GM12878 (cell line): ENCODE results near the gene SLC27A5. TPM values are rescaled to one million over a fixed set of nuclear protein-coding genes. Genes with fewer than 3 reads are reported as not detected.

Experiments used
- BACH1 ChIP-seq: fragments of 450-650 bp; IDR thresholded peaks from 2 replicates; pipeline ENCODE4 v1.6.1; 2017; ENCODE audit warnings: mild to moderate bottlenecking, borderline replicate concordance
- BCLAF1 ChIP-seq: fragments of 450-650 bp; IDR thresholded peaks from 2 replicates; pipeline ENCODE4 v1.6.1; 2017; ENCODE audit warnings: antibody characterized with exemption, mild to moderate bottlenecking, moderate library complexity
- CHD2 ChIP-seq: IDR thresholded peaks from 2 replicates; pipeline ENCODE4 v1.6.1; 2011; ENCODE audit warnings: low read depth, low read length, improper control_type of control experiment, borderline replicate concordance
- CREB1 ChIP-seq: IDR thresholded peaks from 2 replicates; pipeline ENCODE4 v1.6.1; 2012; ENCODE audit warnings: low read depth, mild to moderate bottlenecking, inconsistent platforms
- E4F1 ChIP-seq: fragments of 450-650 bp; IDR thresholded peaks from 2 replicates; pipeline ENCODE4 v1.6.1; 2018; ENCODE audit warnings: borderline replicate concordance, mild to moderate bottlenecking; ENCODE audit not compliant: partially characterized antibody
- GATAD2B ChIP-seq: fragments of 450-650 bp; conservative IDR thresholded peaks from 2 replicates; pipeline ENCODE4 v1.6.1; 2017; ENCODE audit warnings: low read depth, mild to moderate bottlenecking, moderate library complexity
- HDGF ChIP-seq: fragments of 450-650 bp; IDR thresholded peaks from 2 replicates; pipeline ENCODE4 v1.6.1; 2016; ENCODE audit warnings: antibody characterized with exemption
- IKZF1 ChIP-seq: fragments of 450-650 bp; conservative IDR thresholded peaks from 2 replicates; pipeline ENCODE4 v1.6.1; 2017; ENCODE audit warnings: antibody characterized with exemption, mild to moderate bottlenecking
- MEF2A ChIP-seq: IDR thresholded peaks from 2 replicates; pipeline ENCODE4 v1.6.1; 2011; ENCODE audit warnings: low read depth, mild to moderate bottlenecking, low read length, moderate library complexity; ENCODE audit not compliant: insufficient read depth
- MEF2B ChIP-seq: fragments of 450-650 bp; IDR thresholded peaks from 2 replicates; pipeline ENCODE4 v1.6.1; 2018; ENCODE audit warnings: mild to moderate bottlenecking, moderate library complexity; ENCODE audit not compliant: partially characterized antibody, poor library complexity, severe bottlenecking
- NR2C1 ChIP-seq: fragments of 450-650 bp; IDR thresholded peaks from 2 replicates; pipeline ENCODE4 v1.6.1; 2017; ENCODE audit warnings: antibody characterized with exemption, mild to moderate bottlenecking, moderate library complexity
- NRF1 ChIP-seq: conservative IDR thresholded peaks from 2 replicates; pipeline ENCODE4 v1.6.1; 2011; ENCODE audit warnings: mild to moderate bottlenecking, low read depth, low read length, improper control_type of control experiment
- PKNOX1 ChIP-seq: fragments of 450-650 bp; IDR thresholded peaks from 2 replicates; pipeline ENCODE4 v1.6.1; 2016; ENCODE audit warnings: mild to moderate bottlenecking
- POLR2AphosphoS2 ChIP-seq: IDR thresholded peaks from 2 replicates; pipeline ENCODE4 v1.6.1; 2011; ENCODE audit warnings: low read depth, mild to moderate bottlenecking, low read length, improper control_type of control experiment, moderate library complexity
- RB1 ChIP-seq: fragments of 450-650 bp; formaldehyde crosslinking; IDR thresholded peaks from 2 replicates; pipeline ENCODE4 v1.6.1; 2017; ENCODE audit warnings: mild to moderate bottlenecking, borderline replicate concordance
- SIN3A ChIP-seq: IDR thresholded peaks from 2 replicates; pipeline ENCODE4 v1.6.1; 2012; ENCODE audit warnings: low read depth, low read length, improper control_type of control experiment
- SMC3 ChIP-seq: IDR thresholded peaks from 2 replicates; pipeline ENCODE4 v1.6.1; 2011; ENCODE audit warnings: low read length, improper control_type of control experiment, borderline replicate concordance
- SP1 ChIP-seq: IDR thresholded peaks from one replicate; pipeline ENCODE4 v1.6.1; 2011; ENCODE audit warnings: low read depth, low read length
- ZBTB40 ChIP-seq: fragments of 450-650 bp; IDR thresholded peaks from 2 replicates; pipeline ENCODE4 v1.6.1; 2016; ENCODE audit warnings: mild to moderate bottlenecking, moderate library complexity, borderline replicate concordance
- ZNF274 ChIP-seq: IDR thresholded peaks from one replicate; pipeline ENCODE4 v1.8.0; 2011; ENCODE audit not compliant: insufficient read length, insufficient read depth
- polyA plus RNA-seq, 11 experiments: library from polyadenylated mRNA; depleted of rRNA in 4 of 11; unstranded in 6 of 11; stranded (reverse) in 5 of 11; fragments of >200 nt; fragmentation: Nextera tagmentation in 4 of 11; fragmentation: Illumina TruSeq in 1 of 11; extraction: Ambion mirVana in 4 of 11; extraction: Trizol in 1 of 11; gene quantifications; 1 replicate in 1 of 11; 2 replicates in 10 of 11; pipeline versions ENCODE4 v1.2.1 to v1.2.3, GENCODE V29; 2011 to 2016; ENCODE audit warnings: inconsistent platforms in 2 of 11, missing spikeins in 2 of 11, low read depth in 1 of 11
- total RNA-seq, 4 experiments: library from RNA; depleted of rRNA in 3 of 4; stranded (reverse); fragments of >200 nt in 3 of 4; fragmentation: Illumina TruSeq in 1 of 4; extraction: Trizol in 1 of 4; gene quantifications; 2 replicates each; pipeline versions ENCODE4 v1.2.1 to v1.2.3, GENCODE V29; 2013 to 2021

Gene SLC27A5
- total and polyA plus RNA-seq, 10 of the 15 experiments (the other 5 are each of a cell fraction or from before 2014, with no cell fraction given): 21.2 to 127 (median 31.8) TPM

- TF ChIP-seq ZBTB40 (peak; percentile 80), NRF1 (peak; percentile 83), POLR2AphosphoS2 (peak; percentile 15; the same call in 1 of the 2 replicates), BACH1 (peak; percentile 31; the same call in 1 of the 2 replicates), E4F1 (peak; percentile 7), MEF2A (0 out of 2 replicates have a peak, but pooled peaks have one; percentile 53), NR2C1 (peak; percentile 63), PKNOX1 (0 out of 2 replicates have a peak, but pooled peaks have one; percentile 17), MEF2B (no peak), IKZF1 (no peak), SP1 (peak; percentile 47), ZNF274 (no peak), BCLAF1 (no peak), CHD2 (peak; percentile 54), RB1 (peak; percentile 83; the same call in 1 of the 2 replicates), GATAD2B (no peak), CREB1 (no peak), SMC3 (no peak), SIN3A (peak; percentile 36; the same call in 1 of the 2 replicates), HDGF (peak; percentile 81)
Measured at GRCh38 chr19:58558623-58559274, 47.0 kb upstream of the SLC27A5 start (continued).
